Activated T-helper 1 cell treated with anti-CD3 and anti-CD28 coated beads, Interleukin-12 subunit alpha, Interleukin-12 subunit beta, Interleukin-2, Interleukin-4 antibody, amounts not matched to agents 30 ng/mL and 10 ng/mL and 1 ng/mL, durations not matched to agents 14 hours and 24 hours and 36 hours (primary cell): ENCODE results near the gene KHDC1L. TPM values are rescaled to one million over a fixed set of nuclear protein-coding genes. Genes with fewer than 3 reads are reported as not detected.
"Not testable (repeated sequence)": the region's sequence is repeated elsewhere in the genome, so short reads cannot be mapped to it uniquely, and the experiment has no call there.

ENCODE experiments used
- DNase-seq: peaks from one replicate; pipeline ENCODE4 v3.0.0; 2021; ENCODE audit warnings: low spot score
- H3K27ac Mint-ChIP-seq: one replicate; pipeline ENCODE4 v1.8.0; 2021; ENCODE audit warnings: mild to moderate bottlenecking, mixed read lengths
- H3K27me3 Mint-ChIP-seq: one replicate; pipeline ENCODE4 v1.8.0; 2022; ENCODE audit warnings: mild to moderate bottlenecking, moderate library complexity, mixed read lengths; ENCODE audit not compliant: insufficient read depth
- H3K36me3 Mint-ChIP-seq: one replicate; pipeline ENCODE4 v1.8.0; 2021; ENCODE audit warnings: low read depth, mixed read lengths
- H3K4me1 Mint-ChIP-seq: one replicate; pipeline ENCODE4 v1.8.0; 2021; ENCODE audit warnings: low read depth, mixed read lengths
- H3K4me3 Mint-ChIP-seq: one replicate; pipeline ENCODE4 v1.8.0; 2021; ENCODE audit warnings: mild to moderate bottlenecking, moderate library complexity, mixed read lengths
- H3K9me3 Mint-ChIP-seq: one replicate; pipeline ENCODE4 v1.8.0; 2021; ENCODE audit warnings: mixed read lengths
- intact Hi-C: fragments of 100-400 bp; cut with micrococcal nuclease; formaldehyde crosslinking; loops from one replicate; pipeline ENCODE4 v1.15.1; 2024
- total RNA-seq: library from RNA; stranded (reverse); gene quantifications from 2 replicates; pipeline ENCODE4 v1.2.3, GENCODE V29; 2022

Gene KHDC1L
- total RNA-seq, 1 donor from 2014 or later, result not detected

- H3K27me3 Mint-ChIP-seq, result peaks cover 5% of the 10 kb centered on the region
- no peaks in the 10 kb centered on the region for H3K36me3 Mint-ChIP-seq
- no peak for DNase-seq
- H3K9me3 Mint-ChIP-seq, result no peaks in the 10 kb centered on the region
- H3K4me1 Mint-ChIP-seq, result no peaks in the 10 kb centered on the region
- intact Hi-C loops, result no loop called here
- no peak overlapping the region for H3K4me3 Mint-ChIP-seq
- no peak overlapping the region for H3K27ac Mint-ChIP-seq
Measured at GRCh38 chr6:73236144-73236750, 11.0 kb upstream of the KHDC1L start.

- no peak for DNase-seq
- intact Hi-C loops, result no loop called here
Measured at GRCh38 chr6:73234733-73235132, 9.4 kb upstream of the KHDC1L start.

GRCh38 chr6:73233971-73234370, 8.7 kb upstream of the KHDC1L start:
- H3K27me3 Mint-ChIP-seq, H3K36me3 Mint-ChIP-seq, H3K4me3 Mint-ChIP-seq, DNase-seq, H3K4me1 Mint-ChIP-seq, H3K9me3 Mint-ChIP-seq, intact Hi-C loops, H3K27ac Mint-ChIP-seq: not testable (repeated sequence)

More at GRCh38 chr6:73234733-73235132, 9.4 kb upstream of the KHDC1L start:
- Mint-ChIP-seq H3K4me1 (no peaks in the 10 kb centered on the region), H3K4me3 (no peak overlapping the region), H3K9me3 (no peaks in the 10 kb centered on the region), H3K27ac (no peak overlapping the region), H3K27me3 (peaks cover 5% of the 10 kb centered on the region), H3K36me3 (no peaks in the 10 kb centered on the region)

- Mint-ChIP-seq H3K9me3 (no peaks in the 10 kb centered on the region), H3K27ac (no peak overlapping the region), H3K4me3 (no peak overlapping the region), H3K27me3 (peaks cover 5% of the 10 kb centered on the region), H3K36me3 (no peaks in the 10 kb centered on the region), H3K4me1 (no peaks in the 10 kb centered on the region)
- no peak for DNase-seq
- intact Hi-C loops, result no loop called here
Measured at GRCh38 chr6:73233048-73233447, 7.8 kb upstream of the KHDC1L start.

GRCh38 chr6:73231986-73232391, 6.7 kb upstream of the KHDC1L start:
- no peak overlapping the region for H3K27ac Mint-ChIP-seq
- H3K9me3 Mint-ChIP-seq, result no peaks in the 10 kb centered on the region
- peaks cover 1% of the 10 kb centered on the region for H3K27me3 Mint-ChIP-seq
- H3K4me3 Mint-ChIP-seq, result no peak overlapping the region
- H3K4me1 Mint-ChIP-seq, result no peaks in the 10 kb centered on the region
- no peak for DNase-seq
- H3K36me3 Mint-ChIP-seq, result no peaks in the 10 kb centered on the region
- intact Hi-C loops, result no loop called here

GRCh38 chr6:73227606-73228255, 2.4 kb upstream of the KHDC1L start:
- no peaks in the 10 kb centered on the region for H3K4me1 Mint-ChIP-seq
- no peaks in the 10 kb centered on the region for H3K27me3 Mint-ChIP-seq
- H3K4me3 Mint-ChIP-seq, result no peak overlapping the region
- no peak overlapping the region for H3K27ac Mint-ChIP-seq
- H3K9me3 Mint-ChIP-seq, result no peaks in the 10 kb centered on the region
- no peaks in the 10 kb centered on the region for H3K36me3 Mint-ChIP-seq
- no peak for DNase-seq
- intact Hi-C loops, result no loop called here

- DNase-seq, result no peak
- Mint-ChIP-seq H3K36me3 (no peaks in the 10 kb centered on the region), H3K4me1 (no peaks in the 10 kb centered on the region), H3K9me3 (no peaks in the 10 kb centered on the region), H3K27ac (no peak overlapping the region), H3K27me3 (peaks cover 6% of the 10 kb centered on the region), H3K4me3 (no peak overlapping the region)
- intact Hi-C loops, result no loop called here
Measured at GRCh38 chr6:73216859-73217258, 8.4 kb downstream of the KHDC1L start.

GRCh38 chr6:73209117-73209516, 16.2 kb downstream of the KHDC1L start:
- no peaks in the 10 kb centered on the region for H3K36me3 Mint-ChIP-seq
- no peak overlapping the region for H3K27ac Mint-ChIP-seq
- peaks cover 5% of the 10 kb centered on the region for H3K27me3 Mint-ChIP-seq
- intact Hi-C loops, result no loop called here
- no peaks in the 10 kb centered on the region for H3K4me1 Mint-ChIP-seq
- H3K9me3 Mint-ChIP-seq, result no peaks in the 10 kb centered on the region
- H3K4me3 Mint-ChIP-seq, result no peak overlapping the region
- DNase-seq, result no peak

- intact Hi-C loops, result no loop called here
- no peaks in the 10 kb centered on the region for H3K9me3 Mint-ChIP-seq
- H3K4me1 Mint-ChIP-seq, result no peaks in the 10 kb centered on the region
- H3K4me3 Mint-ChIP-seq, result no peak overlapping the region
- peaks cover 5% of the 10 kb centered on the region for H3K27me3 Mint-ChIP-seq
- no peak overlapping the region for H3K27ac Mint-ChIP-seq
- DNase-seq, result no peak
- H3K36me3 Mint-ChIP-seq, result no peaks in the 10 kb centered on the region
Measured at GRCh38 chr6:73207221-73207837, 18.0 kb downstream of the KHDC1L start.

GRCh38 chr6:73204252-73204651, 21.0 kb downstream of the KHDC1L start:
- H3K27me3 Mint-ChIP-seq, result peaks cover 3% of the 10 kb centered on the region
- no peak overlapping the region for H3K27ac Mint-ChIP-seq
- H3K9me3 Mint-ChIP-seq, result no peaks in the 10 kb centered on the region
- H3K4me3 Mint-ChIP-seq, result no peak overlapping the region
- no peak for DNase-seq
- H3K36me3 Mint-ChIP-seq, result no peaks in the 10 kb centered on the region
- no peaks in the 10 kb centered on the region for H3K4me1 Mint-ChIP-seq
- intact Hi-C loops, result no loop called here

- peaks cover 3% of the 10 kb centered on the region for H3K27me3 Mint-ChIP-seq
- intact Hi-C loops, result no loop called here
Measured at GRCh38 chr6:73203098-73203497, 22.2 kb downstream of the KHDC1L start.

GRCh38 chr6:73200735-73201134, 24.6 kb downstream of the KHDC1L start:
- no peaks in the 10 kb centered on the region for H3K9me3 Mint-ChIP-seq
- H3K4me3 Mint-ChIP-seq, result no peak overlapping the region
- intact Hi-C loops, result no loop called here
- H3K36me3 Mint-ChIP-seq, result no peaks in the 10 kb centered on the region
- no peaks in the 10 kb centered on the region for H3K4me1 Mint-ChIP-seq
- no peak for DNase-seq
- no peak overlapping the region for H3K27ac Mint-ChIP-seq
- H3K27me3 Mint-ChIP-seq, result peaks cover 3% of the 10 kb centered on the region

More at GRCh38 chr6:73203098-73203497, 22.2 kb downstream of the KHDC1L start:
- no peaks in the 10 kb centered on the region for H3K9me3 Mint-ChIP-seq
- no peak overlapping the region for H3K4me3 Mint-ChIP-seq
- no peaks in the 10 kb centered on the region for H3K36me3 Mint-ChIP-seq
- no peak for DNase-seq
- H3K27ac Mint-ChIP-seq, result no peak overlapping the region
- no peaks in the 10 kb centered on the region for H3K4me1 Mint-ChIP-seq

- no peaks in the 10 kb centered on the region for H3K36me3 Mint-ChIP-seq
- H3K27me3 Mint-ChIP-seq, result peaks cover 3% of the 10 kb centered on the region
- H3K4me3 Mint-ChIP-seq, result no peak overlapping the region
- no peaks in the 10 kb centered on the region for H3K4me1 Mint-ChIP-seq
- H3K27ac Mint-ChIP-seq, result no peak overlapping the region
- H3K9me3 Mint-ChIP-seq, result no peaks in the 10 kb centered on the region
- intact Hi-C loops, result no loop called here
- no peak for DNase-seq
Measured at GRCh38 chr6:73200247-73200646, 25.0 kb downstream of the KHDC1L start.
